Measurements from ENCODE around the gene TSSC4. TPM values are rescaled to one million over a fixed set of nuclear protein-coding genes. Genes with fewer than 3 reads are reported as not detected.

TSSC4 gene
- total RNA-seq, 4 donors from 2014 or later = 54.8 to 70.2 (median 66.3) TPM

- Histone ChIP-seq H3K4me3 (no peak overlapping the region), H3K9me3 (no peaks in the 10 kb centered on the region), H3K36me3 (peaks cover 0 to 62% of the 10 kb centered on the region in 2 donors), H3K27me3 (no peaks in the 10 kb centered on the region), H3K4me1 (peaks cover 16 to 92% (median 49%) of the 10 kb centered on the region in 3 donors), H3K27ac (peak overlapping the region; percentile 73 to 100 (median 100))
- TF ChIP-seq CTCF (IDR thresholded peaks at IDR 0.05) = no peak
- no peak for TF ChIP-seq POLR2AphosphoS5 (IDR thresholded peaks at IDR 0.05)
- WGBS, 2 donors (ENCODE audit: low coverage in 1 of 2) = no CpG with 5 or more reads among the region's 20 CpGs
- ATAC-seq = no peak
Measured at GRCh38 chr11:2391181-2391975, 9.2 kb upstream of the TSSC4 start.

GRCh38 chr11:2392241-2392959 is 8.2 kb upstream of the TSSC4 start:
- peak overlapping the region; percentile 73 to 100 (median 100) for H3K27ac ChIP-seq
- peaks cover 9 to 81% (median 39%) of the 10 kb centered on the region in 3 donors for H3K4me1 ChIP-seq
- TF ChIP-seq CTCF (IDR thresholded peaks at IDR 0.05) (no peak), POLR2A (IDR thresholded peaks at IDR 0.05) (no peak), EP300 (IDR thresholded peaks at IDR 0.05) (no peak), POLR2AphosphoS5 (IDR thresholded peaks at IDR 0.05) (no peak)
- WGBS, 2 donors (ENCODE audit: low coverage in 1 of 2) = no CpG with 5 or more reads among the region's 26 CpGs
- H3K9me3 ChIP-seq = no peaks in the 10 kb centered on the region
- no peaks in the 10 kb centered on the region for H3K27me3 ChIP-seq
- peaks cover 0 to 72% of the 10 kb centered on the region in 2 donors for H3K36me3 ChIP-seq
- no peak for ATAC-seq
- H3K4me3 ChIP-seq = no peak overlapping the region

- no peak for ATAC-seq
- Histone ChIP-seq H3K36me3 (peaks cover 0 to 81% of the 10 kb centered on the region in 2 donors), H3K9me3 (no peaks in the 10 kb centered on the region), H3K27ac (peak overlapping the region; percentile 73 to 100 (median 100)), H3K4me3 (no peak overlapping the region), H3K27me3 (no peaks in the 10 kb centered on the region), H3K4me1 (peaks cover 5 to 74% (median 30%) of the 10 kb centered on the region in 3 donors)
- WGBS, 2 donors (ENCODE audit: low coverage in 1 of 2) = no CpG with 5 or more reads among the region's 27 CpGs
- no peak for TF ChIP-seq EP300 (IDR thresholded peaks at IDR 0.05)
- no peak for TF ChIP-seq CTCF (IDR thresholded peaks at IDR 0.05)
- no peak for TF ChIP-seq POLR2A (IDR thresholded peaks at IDR 0.05)
- no peak for TF ChIP-seq POLR2AphosphoS5 (IDR thresholded peaks at IDR 0.05)
Measured at GRCh38 chr11:2393111-2393868, 7.3 kb upstream of the TSSC4 start.

GRCh38 chr11:2393941-2394817 is 6.4 kb upstream of the TSSC4 start:
- Histone ChIP-seq H3K27me3 (no peaks in the 10 kb centered on the region), H3K27ac (peak overlapping the region in 3 of 4 donors; percentile 99 to 100 (median 100)), H3K9me3 (no peaks in the 10 kb centered on the region), H3K4me3 (no peak overlapping the region), H3K36me3 (peaks cover 0 to 87% of the 10 kb centered on the region in 2 donors), H3K4me1 (peaks cover 4 to 74% (median 26%) of the 10 kb centered on the region in 3 donors)
- WGBS, 2 donors (ENCODE audit: low coverage in 1 of 2) = 20% methylated on average over 1 of the region's 34 CpGs; no CpG with 5 or more reads in 1 of the 2 donors
- TF ChIP-seq CTCF (IDR thresholded peaks at IDR 0.05) = no peak
- TF ChIP-seq POLR2AphosphoS5 (IDR thresholded peaks at IDR 0.05) = no peak
- TF ChIP-seq POLR2A (IDR thresholded peaks at IDR 0.05) = no peak
- no peak for TF ChIP-seq EP300 (IDR thresholded peaks at IDR 0.05)
- ATAC-seq = no peak

Measured in gastroesophageal sphincter (tissue), 4 donors.